Activated CD4-positive, alpha-beta T cell treated with anti-CD3 and anti-CD28 coated beads, Interleukin-2, amount 50 U/mL, for 48 hours (primary cell): ENCODE data around the gene ZNF438.
"Not testable (repeated sequence)": the region's sequence is repeated elsewhere in the genome, so short reads cannot be mapped to it uniquely, and the experiment has no call there.

Experiments
- DNase-seq, 2 experiments: peaks; one replicate each; pipeline ENCODE4 v3.0.0-alpha.2; 2020

Gene ZNF438

GRCh38 chr10:31042670-31043069, 11.0 kb upstream of the ZNF438 start:
- no peak for DNase-seq

GRCh38 chr10:31041011-31041410, 9.3 kb upstream of the ZNF438 start:
- DNase-seq = no peak

GRCh38 chr10:31039006-31039405, 7.3 kb upstream of the ZNF438 start:
- DNase-seq = not testable (repeated sequence)

- DNase-seq = no peak
These were observed 6.1 kb upstream of the ZNF438 start for GRCh38 chr10:31037749-31038148.

GRCh38 chr10:31036209-31036608, 4.5 kb upstream of the ZNF438 start:
- DNase-seq = no peak

- DNase-seq = no peak
These were observed 3.7 kb upstream of the ZNF438 start for GRCh38 chr10:31035266-31035798.

GRCh38 chr10:31034098-31034909, 2.6 kb upstream of the ZNF438 start:
- DNase-seq = no peak

- no peak for DNase-seq
These were observed 1.5 kb upstream of the ZNF438 start for GRCh38 chr10:31033147-31033546.

GRCh38 chr10:31032258-31033132, 830 bp upstream of the ZNF438 start:
- peak; percentile 95 to 97 for DNase-seq

- DNase-seq = no peak
These were observed 484 bp downstream of the ZNF438 start for GRCh38 chr10:31031205-31031557.

- no peak for DNase-seq
These were observed 865 bp downstream of the ZNF438 start for GRCh38 chr10:31030800-31031199.

- DNase-seq = no peak
These were observed 1.4 kb downstream of the ZNF438 start for GRCh38 chr10:31030260-31030659.

- DNase-seq = no peak
These were observed 3.6 kb downstream of the ZNF438 start for GRCh38 chr10:31028081-31028480.

- DNase-seq = not testable (repeated sequence)
These were observed 5.4 kb downstream of the ZNF438 start for GRCh38 chr10:31026279-31026678.

GRCh38 chr10:31025142-31025541, 6.5 kb downstream of the ZNF438 start:
- no peak for DNase-seq

GRCh38 chr10:31023558-31023957, 8.1 kb downstream of the ZNF438 start:
- DNase-seq = no peak

- no peak for DNase-seq
These were observed 11.5 kb downstream of the ZNF438 start for GRCh38 chr10:31020209-31020608.

- no peak for DNase-seq
These were observed 12.7 kb downstream of the ZNF438 start for GRCh38 chr10:31018962-31019361.

GRCh38 chr10:31018356-31018750, 13.3 kb downstream of the ZNF438 start:
- DNase-seq = no peak

- no peak for DNase-seq
These were observed 13.9 kb downstream of the ZNF438 start for GRCh38 chr10:31017534-31018355.

- no peak for DNase-seq
These were observed 17.3 kb downstream of the ZNF438 start for GRCh38 chr10:31014161-31014875.

GRCh38 chr10:31013331-31013730, 18.3 kb downstream of the ZNF438 start:
- DNase-seq = no peak
